Neutrophil (primary cell): ENCODE data around the gene TNXB.
"Not testable (repeated sequence)": the region's sequence is repeated elsewhere in the genome, so short reads cannot be mapped to it uniquely, and the experiment has no call there.

Experiments
- H3K27ac ChIP-seq: fragments of 200-600 bp; sonication (generic); 2 replicates; pipeline ENCODE4 v1.5.1; 2016; ENCODE audit warnings: mild to moderate bottlenecking, moderate library complexity
- H3K27me3 ChIP-seq: fragments of 200-600 bp; sonication (generic); 2 replicates; pipeline ENCODE4 v1.6.0; 2016; ENCODE audit warnings: mild to moderate bottlenecking
- H3K36me3 ChIP-seq: fragments of 200-600 bp; sonication (generic); 2 replicates; pipeline ENCODE4 v1.5.1; 2017
- H3K4me1 ChIP-seq, 2 experiments: fragments of 200-600 bp in 1 of 2; sonication (generic) in 1 of 2; 1 replicate in 1 of 2; 2 replicates in 1 of 2; pipeline versions ENCODE4 v1.5.1 to v1.6.1; 2013 to 2016; ENCODE audit warnings: low read depth in 1 of 2, low read length in 1 of 2, mild to moderate bottlenecking in 1 of 2, moderate library complexity in 1 of 2; ENCODE audit not compliant: control insufficient read depth in 1 of 2, insufficient read depth in 1 of 2
- H3K4me3 ChIP-seq, 2 experiments: fragments of 200-600 bp in 1 of 2; sonication (generic) in 1 of 2; 1 replicate in 1 of 2; 2 replicates in 1 of 2; pipeline ENCODE4 v1.5.1; 2013 to 2016; ENCODE audit warnings: low read depth in 1 of 2, low read length in 1 of 2, mild to moderate bottlenecking in 1 of 2, moderate library complexity in 1 of 2
- H3K9me3 ChIP-seq: fragments of 200-600 bp; sonication (generic); 2 replicates; pipeline ENCODE4 v1.5.1; 2016

The TNXB gene

GRCh38 chr6:32007086-32007485, 102.1 kb downstream of the TNXB start:
- H3K9me3 ChIP-seq, H3K36me3 ChIP-seq, H3K4me3 ChIP-seq, H3K27ac ChIP-seq, H3K4me1 ChIP-seq, H3K27me3 ChIP-seq: not testable (repeated sequence)

DNA sequence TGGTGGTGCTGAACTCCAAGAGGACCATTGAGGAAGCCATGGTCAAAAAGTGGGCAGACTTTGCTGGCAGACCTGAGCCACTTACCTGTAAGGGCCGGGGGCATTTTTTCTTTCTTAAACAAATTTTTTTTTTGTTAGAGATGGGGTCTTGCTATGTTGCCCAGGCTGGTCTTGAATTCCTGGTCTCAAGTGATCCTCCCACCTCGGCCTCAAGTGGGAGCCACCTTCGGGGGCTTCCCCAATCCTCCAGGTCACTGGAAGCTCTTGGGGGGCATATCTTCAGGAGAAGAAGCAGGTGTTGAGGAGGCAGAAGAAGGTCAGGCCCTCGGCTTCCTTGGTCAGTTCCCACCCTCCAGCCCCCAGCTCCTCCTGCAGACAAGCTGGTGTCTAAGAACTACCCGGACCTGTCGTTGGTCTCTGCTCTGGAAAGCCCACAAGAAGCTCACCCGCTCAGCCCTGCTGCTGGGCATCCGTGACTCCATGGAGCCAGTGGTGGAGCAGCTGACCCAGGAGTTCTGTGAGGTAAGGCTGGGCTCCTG, 103.1 kb downstream of the TNXB start:
- H3K27me3 ChIP-seq, H3K4me1 ChIP-seq: not testable (repeated sequence)

DNA sequence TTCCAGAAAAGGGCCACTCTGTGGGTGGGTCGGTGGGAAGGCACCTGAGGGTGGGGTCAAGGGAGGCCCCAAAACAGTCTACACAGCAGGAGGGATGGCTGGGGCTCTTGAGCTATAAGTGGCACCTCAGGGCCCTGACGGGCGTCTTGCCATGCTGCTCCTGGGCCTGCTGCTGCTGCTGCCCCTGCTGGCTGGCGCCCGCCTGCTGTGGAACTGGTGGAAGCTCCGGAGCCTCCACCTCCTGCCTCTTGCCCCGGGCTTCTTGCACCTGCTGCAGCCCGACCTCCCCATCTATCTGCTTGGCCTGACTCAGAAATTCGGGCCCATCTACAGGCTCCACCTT, 103.6 kb downstream of the TNXB start:
- H3K9me3 ChIP-seq, H3K4me1 ChIP-seq, H3K27me3 ChIP-seq, H3K27ac ChIP-seq, H3K4me3 ChIP-seq, H3K36me3 ChIP-seq: not testable (repeated sequence)

More for the DNA sequence above, 103.1 kb downstream of the TNXB start:
- not testable (repeated sequence) for H3K4me3 ChIP-seq, H3K9me3 ChIP-seq, H3K27ac ChIP-seq, H3K36me3 ChIP-seq

DNA sequence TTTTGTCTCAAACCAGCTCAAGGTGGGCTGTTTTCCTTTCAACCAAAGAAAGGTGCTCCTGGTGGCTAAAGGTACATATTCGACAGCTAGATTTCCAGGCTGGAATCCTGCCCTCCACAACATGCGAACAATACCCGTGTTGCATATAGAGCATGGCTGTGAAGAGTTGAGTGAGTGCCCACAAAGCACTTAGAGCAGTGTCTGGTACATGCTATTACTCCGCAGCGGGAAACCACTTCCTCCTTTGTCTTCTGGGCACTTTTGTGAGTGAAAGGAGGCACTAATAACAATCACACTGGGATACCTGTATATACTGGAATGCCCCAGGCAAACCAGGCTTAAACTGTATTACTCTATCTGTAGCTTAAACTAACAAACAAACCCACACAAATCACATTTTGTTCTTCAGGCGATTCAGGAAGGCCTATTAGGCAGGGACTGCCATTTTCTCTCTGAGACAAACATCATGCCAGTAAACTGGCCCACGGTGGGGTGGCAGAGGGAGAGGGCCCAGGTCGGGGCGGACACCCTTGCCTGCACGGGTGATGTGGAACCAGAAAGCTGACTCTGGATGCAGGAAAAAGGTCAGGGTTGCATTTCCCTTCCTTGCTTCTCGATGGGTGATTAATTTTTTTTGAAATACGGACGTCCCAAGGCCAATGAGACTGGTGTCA, 104.1 kb downstream of the TNXB start:
- H3K9me3 ChIP-seq, H3K27ac ChIP-seq, H3K4me3 ChIP-seq: not testable (repeated sequence)

DNA sequence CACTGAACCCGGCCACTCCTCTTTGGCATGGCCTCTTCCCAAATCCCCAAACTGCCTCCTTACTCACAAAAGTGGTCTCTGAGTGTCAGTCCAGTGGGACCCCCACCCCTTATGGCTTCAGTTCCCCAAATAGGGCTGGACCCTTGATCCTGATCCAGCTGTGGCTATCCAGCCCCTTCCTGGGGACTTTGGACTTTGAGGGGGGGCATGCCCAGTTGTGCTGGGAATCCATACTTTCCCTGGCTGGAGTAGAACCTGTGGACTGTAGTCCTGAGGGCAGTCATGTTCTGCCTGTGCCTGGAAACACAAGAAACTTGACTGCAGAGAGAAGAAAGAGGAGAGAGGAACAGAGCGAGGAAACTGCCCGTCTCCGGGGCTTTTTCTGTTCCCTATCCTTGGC, 104.7 kb downstream of the TNXB start:
- not testable (repeated sequence) for H3K27ac ChIP-seq, H3K4me1 ChIP-seq, H3K36me3 ChIP-seq, H3K9me3 ChIP-seq, H3K27me3 ChIP-seq, H3K4me3 ChIP-seq

More for the DNA sequence above, 104.1 kb downstream of the TNXB start:
- not testable (repeated sequence) for H3K36me3 ChIP-seq, H3K27me3 ChIP-seq, H3K4me1 ChIP-seq

- not testable (repeated sequence) for H3K4me3 ChIP-seq, H3K9me3 ChIP-seq
Observed at GRCh38 chr6:32003301-32003700, 105.8 kb downstream of the TNXB start.

GRCh38 chr6:32002546-32003268, 106.4 kb downstream of the TNXB start:
- not testable (repeated sequence) for H3K4me1 ChIP-seq, H3K4me3 ChIP-seq, H3K9me3 ChIP-seq, H3K27ac ChIP-seq, H3K27me3 ChIP-seq, H3K36me3 ChIP-seq

More at GRCh38 chr6:32003301-32003700, 105.8 kb downstream of the TNXB start:
- H3K27me3 ChIP-seq, H3K27ac ChIP-seq, H3K36me3 ChIP-seq, H3K4me1 ChIP-seq: not testable (repeated sequence)

DNA sequence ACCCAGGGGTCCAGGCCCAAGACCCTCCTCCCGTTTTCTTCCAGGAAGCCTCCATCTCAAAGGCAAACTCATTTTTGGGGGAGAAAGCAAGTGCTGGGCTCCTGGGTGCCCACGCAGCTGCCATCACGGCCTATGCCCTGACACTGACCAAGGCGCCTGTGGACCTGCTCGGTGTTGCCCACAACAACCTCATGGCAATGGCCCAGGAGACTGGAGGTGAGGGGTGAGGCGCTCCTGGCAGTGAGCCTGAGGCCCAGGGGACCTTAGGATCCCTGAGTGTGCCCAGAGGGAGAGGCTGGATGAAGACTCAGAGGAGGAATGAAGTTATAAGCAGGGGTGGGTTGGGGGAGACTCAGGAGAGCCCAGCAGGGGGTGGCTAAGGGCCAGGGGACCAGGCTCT, 112.8 kb downstream of the TNXB start:
- H3K36me3 ChIP-seq, H3K27me3 ChIP-seq, H3K9me3 ChIP-seq, H3K27ac ChIP-seq, H3K4me1 ChIP-seq, H3K4me3 ChIP-seq: not testable (repeated sequence)

GRCh38 chr6:31994421-31994820, 114.7 kb downstream of the TNXB start:
- H3K27me3 ChIP-seq, H3K36me3 ChIP-seq, H3K4me1 ChIP-seq, H3K4me3 ChIP-seq, H3K27ac ChIP-seq, H3K9me3 ChIP-seq: not testable (repeated sequence)
